ENCODE results near the gene SLC39A11. TPM values are rescaled to one million over a fixed set of nuclear protein-coding genes. Genes with fewer than 3 reads are reported as not detected.

The SLC39A11 gene
- total and polyA plus RNA-seq, 2 of the 13 experiments (the other 11 are each of a cell fraction or from before 2014, with no cell fraction given): 17.2 to 31.5 TPM

DNA sequence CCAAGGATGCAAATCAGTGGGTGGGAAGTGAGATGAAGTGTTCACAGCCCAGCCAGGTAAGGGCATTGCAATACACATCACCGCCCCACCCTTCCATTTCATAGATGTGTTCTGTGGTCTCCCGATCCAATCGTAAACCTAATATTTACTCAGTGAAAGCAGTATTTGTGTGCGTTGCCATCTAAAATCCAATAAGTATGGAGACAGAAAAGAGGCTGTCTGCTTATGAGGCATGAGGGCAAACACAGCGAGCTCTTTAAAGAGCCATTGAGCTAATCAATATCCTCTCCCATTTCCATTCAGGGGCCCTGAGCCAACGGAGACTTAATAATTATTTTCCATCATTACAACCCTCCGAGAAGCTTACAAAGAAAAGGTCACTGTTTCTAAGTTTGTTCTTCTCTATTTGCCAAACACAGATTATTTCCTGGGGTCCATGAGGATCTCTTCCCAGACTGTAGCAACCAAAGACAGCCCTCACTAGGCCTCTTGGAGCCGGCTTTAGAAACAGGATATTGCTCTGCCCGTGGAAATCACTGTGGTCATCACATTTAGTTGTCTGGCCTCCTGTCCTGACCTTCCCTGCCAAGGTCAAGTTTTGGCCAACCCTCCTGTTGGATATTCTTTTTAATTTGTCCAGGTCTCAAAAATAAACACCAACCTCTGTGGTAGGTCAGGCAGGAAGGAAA lies 120.1 kb downstream of the SLC39A11 start (continued):
- TF ChIP-seq CREB3 (CRISPR knock-in tag; IDR thresholded peaks at IDR 0.05) (no peak), SSRP1 (CRISPR knock-in tag; IDR thresholded peaks at IDR 0.05) (no peak; the same call in 1 of the 2 replicates), ZNF207 (IDR thresholded peaks at IDR 0.05; ENCODE audit: borderline replicate concordance) (no peak), ZNF138 (CRISPR knock-in tag; IDR thresholded peaks at IDR 0.05; ENCODE audit: low read depth) (no peak), NFATC3 (CRISPR knock-in tag; IDR thresholded peaks at IDR 0.05) (no peak), NFIC (IDR thresholded peaks at IDR 0.05; ENCODE audit: low read length) (peak; percentile 91), ZNF225 (CRISPR knock-in tag; IDR thresholded peaks at IDR 0.05) (no peak), TAF1 (CRISPR knock-in tag; IDR thresholded peaks at IDR 0.05) (no peak), SMAD1 (CRISPR knock-in tag; IDR thresholded peaks at IDR 0.05; ENCODE audit: borderline replicate concordance, low read depth) (no peak), TRIM22 (IDR thresholded peaks at IDR 0.05) (no peak), NFE2L2 (IDR thresholded peaks at IDR 0.05; ENCODE audit: low read length) (no peak), RAD51 (IDR thresholded peaks at IDR 0.05; ENCODE audit: borderline replicate concordance) (no peak), ZC3H13 (CRISPR knock-in tag; IDR thresholded peaks at IDR 0.05) (no peak), GATAD2A (CRISPR knock-in tag; IDR thresholded peaks at IDR 0.05) (peak; percentile 92), ZFY (CRISPR knock-in tag; IDR thresholded peaks at IDR 0.05) (peak; percentile 43)
- TF ChIP-seq, protein P1, sequence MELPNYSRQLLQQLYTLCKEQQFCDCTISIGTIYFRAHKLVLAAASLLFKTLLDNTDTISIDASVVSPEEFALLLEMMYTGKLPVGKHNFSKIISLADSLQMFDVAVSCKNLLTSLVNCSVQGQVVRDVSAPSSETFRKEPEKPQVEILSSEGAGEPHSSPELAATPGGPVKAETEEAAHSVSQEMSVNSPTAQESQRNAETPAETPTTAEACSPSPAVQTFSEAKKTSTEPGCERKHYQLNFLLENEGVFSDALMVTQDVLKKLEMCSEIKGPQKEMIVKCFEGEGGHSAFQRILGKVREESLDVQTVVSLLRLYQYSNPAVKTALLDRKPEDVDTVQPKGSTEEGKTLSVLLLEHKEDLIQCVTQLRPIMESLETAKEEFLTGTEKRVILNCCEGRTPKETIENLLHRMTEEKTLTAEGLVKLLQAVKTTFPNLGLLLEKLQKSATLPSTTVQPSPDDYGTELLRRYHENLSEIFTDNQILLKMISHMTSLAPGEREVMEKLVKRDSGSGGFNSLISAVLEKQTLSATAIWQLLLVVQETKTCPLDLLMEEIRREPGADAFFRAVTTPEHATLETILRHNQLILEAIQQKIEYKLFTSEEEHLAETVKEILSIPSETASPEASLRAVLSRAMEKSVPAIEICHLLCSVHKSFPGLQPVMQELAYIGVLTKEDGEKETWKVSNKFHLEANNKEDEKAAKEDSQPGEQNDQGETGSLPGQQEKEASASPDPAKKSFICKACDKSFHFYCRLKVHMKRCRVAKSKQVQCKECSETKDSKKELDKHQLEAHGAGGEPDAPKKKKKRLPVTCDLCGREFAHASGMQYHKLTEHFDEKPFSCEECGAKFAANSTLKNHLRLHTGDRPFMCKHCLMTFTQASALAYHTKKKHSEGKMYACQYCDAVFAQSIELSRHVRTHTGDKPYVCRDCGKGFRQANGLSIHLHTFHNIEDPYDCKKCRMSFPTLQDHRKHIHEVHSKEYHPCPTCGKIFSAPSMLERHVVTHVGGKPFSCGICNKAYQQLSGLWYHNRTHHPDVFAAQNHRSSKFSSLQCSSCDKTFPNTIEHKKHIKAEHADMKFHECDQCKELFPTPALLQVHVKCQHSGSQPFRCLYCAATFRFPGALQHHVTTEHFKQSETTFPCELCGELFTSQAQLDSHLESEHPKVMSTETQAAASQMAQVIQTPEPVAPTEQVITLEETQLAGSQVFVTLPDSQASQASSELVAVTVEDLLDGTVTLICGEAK (IDR thresholded peaks at IDR 0.05): no peak
- TF ChIP-seq, protein P1 (CRISPR knock-in tag; IDR thresholded peaks at IDR 0.05): no peak
- TF ChIP-seq, protein P2, sequence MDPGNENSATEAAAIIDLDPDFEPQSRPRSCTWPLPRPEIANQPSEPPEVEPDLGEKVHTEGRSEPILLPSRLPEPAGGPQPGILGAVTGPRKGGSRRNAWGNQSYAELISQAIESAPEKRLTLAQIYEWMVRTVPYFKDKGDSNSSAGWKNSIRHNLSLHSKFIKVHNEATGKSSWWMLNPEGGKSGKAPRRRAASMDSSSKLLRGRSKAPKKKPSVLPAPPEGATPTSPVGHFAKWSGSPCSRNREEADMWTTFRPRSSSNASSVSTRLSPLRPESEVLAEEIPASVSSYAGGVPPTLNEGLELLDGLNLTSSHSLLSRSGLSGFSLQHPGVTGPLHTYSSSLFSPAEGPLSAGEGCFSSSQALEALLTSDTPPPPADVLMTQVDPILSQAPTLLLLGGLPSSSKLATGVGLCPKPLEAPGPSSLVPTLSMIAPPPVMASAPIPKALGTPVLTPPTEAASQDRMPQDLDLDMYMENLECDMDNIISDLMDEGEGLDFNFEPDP (CRISPR knock-in tag; conservative IDR thresholded peaks at IDR 0.05): no peak

Measured in HepG2 (cell line).